ENCODE results near the gene PDXK. TPM values are rescaled to one million over a fixed set of nuclear protein-coding genes. Genes with fewer than 3 reads are reported as not detected.
A peak's percentile ranks its signal among the peaks of the same experiment; 100 is the strongest.
"Not testable (repeated sequence)": the region's sequence is repeated elsewhere in the genome, so short reads cannot be mapped to it uniquely, and the experiment has no call there.

Gene PDXK
- polyA plus RNA-seq, 3 donors = 65.7 to 77.4 (median 72.1) TPM

GRCh38 chr21:43696214-43696613 is 22.7 kb upstream of the PDXK start:
- no peak for DNase-seq (ENCODE audit: low read depth in 3 of 3, low spot score in 2 of 3)

GRCh38 chr21:43697758-43698643 is 20.9 kb upstream of the PDXK start:
- no peak for DNase-seq (ENCODE audit: low read depth in 3 of 3, low spot score in 2 of 3)

- not testable (repeated sequence) for DNase-seq (ENCODE audit: low read depth in 3 of 3, low spot score in 2 of 3)
Measured at GRCh38 chr21:43699492-43699777, 19.5 kb upstream of the PDXK start.

- DNase-seq (ENCODE audit: low read depth in 3 of 3, low spot score in 2 of 3) = no peak
Measured at GRCh38 chr21:43699933-43700599, 18.9 kb upstream of the PDXK start.

GRCh38 chr21:43701936-43702784 is 16.8 kb upstream of the PDXK start:
- no peak for DNase-seq (ENCODE audit: low read depth in 3 of 3, low spot score in 2 of 3)

- DNase-seq (ENCODE audit: low read depth in 3 of 3, low spot score in 2 of 3) = no peak
Measured at GRCh38 chr21:43702785-43703034, 16.2 kb upstream of the PDXK start.

- no peak for DNase-seq (ENCODE audit: low read depth in 3 of 3, low spot score in 2 of 3)
Measured at GRCh38 chr21:43703035-43703880, 15.7 kb upstream of the PDXK start.

GRCh38 chr21:43707462-43707861 is 11.5 kb upstream of the PDXK start:
- DNase-seq (ENCODE audit: low read depth in 3 of 3, low spot score in 2 of 3) = no peak

- DNase-seq (ENCODE audit: low read depth in 3 of 3, low spot score in 2 of 3) = no peak
Measured at GRCh38 chr21:43708745-43709381, 10.1 kb upstream of the PDXK start.

GRCh38 chr21:43712268-43712942 is 6.5 kb upstream of the PDXK start:
- peak in 1 of 3 donors; percentile 51 for DNase-seq (ENCODE audit: low read depth in 3 of 3, low spot score in 2 of 3)

- not testable (repeated sequence) for DNase-seq (ENCODE audit: low read depth in 3 of 3, low spot score in 2 of 3)
Measured at GRCh38 chr21:43713123-43713522, 5.8 kb upstream of the PDXK start.

- DNase-seq (ENCODE audit: low read depth in 3 of 3, low spot score in 2 of 3) = no peak
Measured at GRCh38 chr21:43716376-43717165, 2.4 kb upstream of the PDXK start.

GRCh38 chr21:43717166-43717853 is 1.6 kb upstream of the PDXK start:
- DNase-seq (ENCODE audit: low read depth in 3 of 3, low spot score in 2 of 3) = no peak

- DNase-seq (ENCODE audit: low read depth in 3 of 3, low spot score in 2 of 3) = no peak
Measured at GRCh38 chr21:43717967-43718871, 710 bp upstream of the PDXK start.

- no peak for DNase-seq (ENCODE audit: low read depth in 3 of 3, low spot score in 2 of 3)
Measured at GRCh38 chr21:43719748-43720538, 1.0 kb downstream of the PDXK start.

- DNase-seq (ENCODE audit: low read depth in 3 of 3, low spot score in 2 of 3) = no peak
Measured at GRCh38 chr21:43720539-43721166, 1.7 kb downstream of the PDXK start.
